ENCODE data around the gene EIF1. TPM values are rescaled to one million over a fixed set of nuclear protein-coding genes. Genes with fewer than 3 reads are reported as not detected.

Gene EIF1
- total and polyA plus RNA-seq, 2 experiments from 2014 or later = 272 to 603 TPM

DNA sequence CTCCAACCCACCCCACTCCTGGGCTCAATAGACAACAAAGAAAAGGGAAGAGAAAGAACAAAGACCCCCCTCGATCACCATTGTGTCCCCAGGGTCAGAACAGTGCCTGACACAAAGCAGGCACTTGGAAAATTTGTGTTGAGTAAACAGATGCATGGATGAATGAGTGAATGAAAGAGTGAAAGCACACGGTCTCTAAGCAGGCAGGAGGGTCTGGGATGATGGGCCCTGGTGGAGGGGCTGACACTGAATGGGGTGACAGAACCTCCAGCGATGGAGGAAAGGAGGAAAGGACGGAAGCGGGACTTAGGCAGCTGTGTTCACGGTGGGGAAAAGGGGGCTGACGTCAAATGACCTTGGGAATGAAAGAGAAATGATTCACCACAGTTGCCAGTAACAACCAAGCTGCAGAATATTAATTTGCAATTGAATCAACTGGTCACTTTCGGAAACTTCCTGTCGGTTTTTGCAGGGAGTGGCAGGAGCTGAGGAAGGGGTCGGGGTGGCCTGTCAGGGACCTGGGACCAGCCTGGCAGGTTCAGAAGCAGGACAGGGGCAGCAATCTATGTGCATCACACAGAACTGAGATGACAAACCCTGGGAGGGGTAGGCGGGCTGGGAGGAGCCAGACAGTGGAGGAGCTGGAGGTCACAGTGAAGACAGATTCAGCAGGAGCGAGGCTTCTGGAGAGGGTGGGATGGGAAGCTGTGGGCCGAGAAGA, 16.7 kb downstream of the EIF1 start:
- no peak overlapping the region for H3K27ac ChIP-seq (ENCODE audit: low read depth)
- H3K4me3 ChIP-seq = peak overlapping the region; percentile 41
- no peaks in the 10 kb centered on the region; the same call in none of the 2 replicates for H4K20me1 ChIP-seq (replicated peaks; ENCODE audit: insufficient read depth)
- H3K4me1 Mint-ChIP-seq = peaks cover 22% of the 10 kb centered on the region
- peaks cover 72% of the 10 kb centered on the region for H3K27me3 ChIP-seq (ENCODE audit: insufficient read depth)
- no peaks in the 10 kb centered on the region for H3K79me2 ChIP-seq (replicated peaks; ENCODE audit: insufficient read depth)
- no peaks in the 10 kb centered on the region for H3K9me2 ChIP-seq (ENCODE audit: insufficient read depth)
- H2AFZ ChIP-seq = no peak overlapping the region
- peaks cover 56% of the 10 kb centered on the region for H3K27me3 Mint-ChIP-seq (ENCODE audit: insufficient read depth, low read depth, poor library complexity)
- TF ChIP-seq STAT1 (IDR thresholded peaks at IDR 0.05; ENCODE audit: unreplicated experiment) (no peak), NANOG (IDR thresholded peaks at IDR 0.05; ENCODE audit: borderline replicate concordance) (peak; percentile 45; the same call in 1 of the 2 replicates), POLR2AphosphoS5 (IDR thresholded peaks at IDR 0.05; ENCODE audit: low read depth) (0 out of 2 replicates have a peak, but pooled peaks have one; percentile 27)
- H3K9me3 Mint-ChIP-seq = peaks cover 11% of the 10 kb centered on the region
- H3K27ac Mint-ChIP-seq = no peak overlapping the region
- H3K4me2 ChIP-seq = peak overlapping the region; percentile 64
- peaks cover 5% of the 10 kb centered on the region; the same call in 2 of the 3 replicates for H3K36me3 Mint-ChIP-seq (ENCODE audit: low read depth)
- DNase-seq (ENCODE audit: low spot score) (peak; percentile 74), ATAC-seq (peak; percentile 82)
- peaks cover 9% of the 10 kb centered on the region; the same call in 1 of the 2 replicates for H3F3A ChIP-seq (replicated peaks; ENCODE audit: low read depth)
- H3K4me3 Mint-ChIP-seq = peak overlapping the region; percentile 36
- no peaks in the 10 kb centered on the region for H3K36me3 ChIP-seq (ENCODE audit: insufficient read depth)
- H3K4me1 ChIP-seq (ENCODE audit: insufficient read depth) = peaks cover 15% of the 10 kb centered on the region

DNA sequence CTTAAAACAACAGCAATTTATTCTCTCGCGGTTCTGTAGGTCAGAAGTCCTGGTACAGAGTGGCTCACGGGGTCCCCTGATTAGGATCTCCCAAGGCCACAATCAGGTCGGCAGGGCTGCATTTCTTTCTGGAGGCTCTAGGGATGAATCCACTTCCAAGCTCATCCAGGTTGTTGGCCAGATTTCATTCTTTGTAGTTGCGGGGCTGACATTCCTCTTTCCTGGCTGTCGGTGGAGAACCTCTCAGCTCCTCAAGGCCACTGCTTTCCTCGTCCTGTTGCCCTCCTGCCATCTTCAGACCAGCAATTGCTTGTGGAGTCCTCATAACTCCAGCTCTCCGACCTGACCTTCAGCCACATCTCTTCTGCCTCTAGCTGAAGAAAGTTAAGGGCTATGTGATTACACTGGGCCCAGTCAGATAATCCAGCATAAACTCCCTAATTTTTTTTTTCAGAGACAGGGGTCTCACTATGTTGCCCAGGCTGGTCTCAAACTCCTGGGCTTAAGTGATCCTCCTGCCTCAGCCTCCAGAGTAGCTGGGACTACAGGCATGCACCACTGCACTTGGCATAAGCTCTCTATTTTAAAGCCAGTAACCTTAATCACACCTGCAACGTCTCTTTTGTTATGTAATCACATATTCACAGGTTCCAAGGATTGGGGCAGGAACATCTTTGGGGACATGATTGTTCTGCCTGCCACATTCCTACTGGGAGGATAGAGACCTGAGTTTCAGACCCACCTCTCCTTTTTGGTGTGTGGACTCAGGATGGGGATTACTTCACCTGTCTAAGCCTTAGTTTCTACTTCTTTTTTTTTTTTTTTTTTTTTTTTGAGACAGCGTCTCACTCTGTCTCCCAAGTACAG, 19.4 kb downstream of the EIF1 start:
- Histone ChIP-seq H3F3A (replicated peaks; ENCODE audit: low read depth) (peaks cover 9% of the 10 kb centered on the region; the same call in 1 of the 2 replicates), H3K27ac (ENCODE audit: low read depth) (no peak overlapping the region), H2AFZ (no peak overlapping the region), H3K9me2 (ENCODE audit: insufficient read depth) (no peaks in the 10 kb centered on the region), H3K36me3 (ENCODE audit: insufficient read depth) (no peaks in the 10 kb centered on the region), H3K4me3 (no peak overlapping the region), H3K4me1 (ENCODE audit: insufficient read depth) (peaks cover 15% of the 10 kb centered on the region), H4K20me1 (replicated peaks; ENCODE audit: insufficient read depth) (no peaks in the 10 kb centered on the region; the same call in none of the 2 replicates), H3K4me2 (no peak overlapping the region), H3K79me2 (replicated peaks; ENCODE audit: insufficient read depth) (no peaks in the 10 kb centered on the region), H3K27me3 (ENCODE audit: insufficient read depth) (peaks cover 89% of the 10 kb centered on the region)
- Mint-ChIP-seq H3K27me3 (ENCODE audit: insufficient read depth, low read depth, poor library complexity) (peaks cover 68% of the 10 kb centered on the region), H3K36me3 (ENCODE audit: low read depth) (peaks cover 5% of the 10 kb centered on the region; the same call in 2 of the 3 replicates), H3K27ac (no peak overlapping the region), H3K4me1 (peaks cover 22% of the 10 kb centered on the region), H3K4me3 (no peak overlapping the region), H3K9me3 (peaks cover 11% of the 10 kb centered on the region)
- 0 out of 2 replicates have a peak, but pooled peaks have one; percentile 2 for TF ChIP-seq CREB1 (CRISPR knock-in tag; IDR thresholded peaks at IDR 0.05; ENCODE audit: low read depth)
- no peak for TF ChIP-seq STAT1 (IDR thresholded peaks at IDR 0.05; ENCODE audit: unreplicated experiment)
- TF ChIP-seq NANOG (IDR thresholded peaks at IDR 0.05; ENCODE audit: borderline replicate concordance) = peak; percentile 32; the same call in 1 of the 2 replicates
- TF ChIP-seq, protein P1, sequence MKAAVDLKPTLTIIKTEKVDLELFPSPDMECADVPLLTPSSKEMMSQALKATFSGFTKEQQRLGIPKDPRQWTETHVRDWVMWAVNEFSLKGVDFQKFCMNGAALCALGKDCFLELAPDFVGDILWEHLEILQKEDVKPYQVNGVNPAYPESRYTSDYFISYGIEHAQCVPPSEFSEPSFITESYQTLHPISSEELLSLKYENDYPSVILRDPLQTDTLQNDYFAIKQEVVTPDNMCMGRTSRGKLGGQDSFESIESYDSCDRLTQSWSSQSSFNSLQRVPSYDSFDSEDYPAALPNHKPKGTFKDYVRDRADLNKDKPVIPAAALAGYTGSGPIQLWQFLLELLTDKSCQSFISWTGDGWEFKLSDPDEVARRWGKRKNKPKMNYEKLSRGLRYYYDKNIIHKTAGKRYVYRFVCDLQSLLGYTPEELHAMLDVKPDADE (IDR thresholded peaks at IDR 0.05) = no peak
- TF ChIP-seq POLR2AphosphoS5 (IDR thresholded peaks at IDR 0.05; ENCODE audit: low read depth) = 0 out of 2 replicates have a peak, but pooled peaks have one; percentile 35
- no peak for TF ChIP-seq ZNF331 (CRISPR knock-in tag; IDR thresholded peaks at IDR 0.05; ENCODE audit: low read depth)
- DNase-seq (ENCODE audit: low spot score) (peak; percentile 72), ATAC-seq (peak; percentile 16)

Measured in GM23338 (cell line).